Endothelial cell (in vitro differentiated cells): Measurements from ENCODE around the gene STAT4. TPM values are rescaled to one million over a fixed set of nuclear protein-coding genes. Genes with fewer than 3 reads are reported as not detected.

Experiments
- DNase-seq: peaks from one replicate; pipeline ENCODE4 v3.0.0; 2021; ENCODE audit warnings: low spot score
- H3K27ac Mint-ChIP-seq: one replicate; pipeline ENCODE4 v1.8.0; 2021; ENCODE audit warnings: mixed read lengths, inconsistent platforms; ENCODE audit not compliant: unreplicated experiment
- H3K27me3 Mint-ChIP-seq: one replicate; pipeline ENCODE4 v1.8.0; 2021; ENCODE audit warnings: mild to moderate bottlenecking, moderate library complexity, mixed read lengths, inconsistent platforms; ENCODE audit not compliant: unreplicated experiment
- H3K36me3 Mint-ChIP-seq: one replicate; pipeline ENCODE4 v1.8.0; 2021; ENCODE audit warnings: mild to moderate bottlenecking, low read depth, mixed read lengths, inconsistent platforms; ENCODE audit not compliant: unreplicated experiment
- H3K4me1 Mint-ChIP-seq: one replicate; pipeline ENCODE4 v1.8.0; 2021; ENCODE audit warnings: mild to moderate bottlenecking, mixed read lengths, inconsistent platforms; ENCODE audit not compliant: unreplicated experiment
- H3K4me3 Mint-ChIP-seq: one replicate; pipeline ENCODE4 v1.8.0; 2021; ENCODE audit warnings: mild to moderate bottlenecking, mixed read lengths, inconsistent platforms; ENCODE audit not compliant: unreplicated experiment
- H3K9me3 Mint-ChIP-seq: one replicate; pipeline ENCODE4 v1.8.0; 2021; ENCODE audit warnings: mixed read lengths, inconsistent platforms; ENCODE audit not compliant: unreplicated experiment
- total RNA-seq: library from RNA; stranded (reverse); fragmentation: NEBNext Ultra II Directional; extraction: Animal tissue kit (Norgen Biotek cat#: 25700); gene quantifications from one replicate; pipeline ENCODE4 v1.2.1, GENCODE V29; 2021; ENCODE audit not compliant: unreplicated experiment
- TF ChIP-seq, protein P1 (sequence below): fragments of 200-600 bp; sonication (generic); IDR thresholded peaks from one replicate; pipeline ENCODE4 v1.5.0; 2021; ENCODE audit warnings: antibody characterized with exemption; ENCODE audit not compliant: unreplicated experiment

STAT4 gene
- total RNA-seq, 1 donor from 2014 or later, result 1.1 TPM

DNA sequence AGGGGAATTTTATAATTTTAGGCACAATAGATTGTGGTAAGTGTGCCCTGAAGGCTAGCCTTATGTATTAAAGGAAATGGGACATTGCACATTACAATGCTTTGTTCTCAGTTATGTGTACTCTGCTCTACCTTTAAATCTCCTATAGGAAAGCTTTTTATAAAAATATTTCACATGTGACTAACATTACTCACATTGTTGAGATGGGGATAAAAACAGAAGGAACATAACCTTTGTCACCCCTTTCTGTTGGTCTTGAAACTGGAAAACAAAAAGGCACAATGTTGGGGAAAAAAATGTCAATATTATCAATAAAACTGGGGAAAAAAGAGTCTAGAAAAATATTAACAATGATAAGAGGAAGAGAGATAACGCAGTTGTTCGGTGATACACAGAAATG lies 119.5 kb downstream of the STAT4 start:
- no peak overlapping the region for H3K27ac Mint-ChIP-seq
- DNase-seq, result no peak

GRCh38 chr2:191030521-191031154 lies 120.2 kb downstream of the STAT4 start:
- DNase-seq, result peak; percentile 27

More for the DNA sequence above, 119.5 kb downstream of the STAT4 start:
- Mint-ChIP-seq H3K27me3 (no peaks in the 10 kb centered on the region), H3K4me1 (peaks cover 9% of the 10 kb centered on the region), H3K9me3 (no peaks in the 10 kb centered on the region), H3K36me3 (no peaks in the 10 kb centered on the region), H3K4me3 (no peak overlapping the region)
- TF ChIP-seq, protein P1, sequence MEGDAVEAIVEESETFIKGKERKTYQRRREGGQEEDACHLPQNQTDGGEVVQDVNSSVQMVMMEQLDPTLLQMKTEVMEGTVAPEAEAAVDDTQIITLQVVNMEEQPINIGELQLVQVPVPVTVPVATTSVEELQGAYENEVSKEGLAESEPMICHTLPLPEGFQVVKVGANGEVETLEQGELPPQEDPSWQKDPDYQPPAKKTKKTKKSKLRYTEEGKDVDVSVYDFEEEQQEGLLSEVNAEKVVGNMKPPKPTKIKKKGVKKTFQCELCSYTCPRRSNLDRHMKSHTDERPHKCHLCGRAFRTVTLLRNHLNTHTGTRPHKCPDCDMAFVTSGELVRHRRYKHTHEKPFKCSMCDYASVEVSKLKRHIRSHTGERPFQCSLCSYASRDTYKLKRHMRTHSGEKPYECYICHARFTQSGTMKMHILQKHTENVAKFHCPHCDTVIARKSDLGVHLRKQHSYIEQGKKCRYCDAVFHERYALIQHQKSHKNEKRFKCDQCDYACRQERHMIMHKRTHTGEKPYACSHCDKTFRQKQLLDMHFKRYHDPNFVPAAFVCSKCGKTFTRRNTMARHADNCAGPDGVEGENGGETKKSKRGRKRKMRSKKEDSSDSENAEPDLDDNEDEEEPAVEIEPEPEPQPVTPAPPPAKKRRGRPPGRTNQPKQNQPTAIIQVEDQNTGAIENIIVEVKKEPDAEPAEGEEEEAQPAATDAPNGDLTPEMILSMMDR, result no peak

GRCh38 chr2:191029280-191029950 lies 121.4 kb downstream of the STAT4 start:
- H3K4me3 Mint-ChIP-seq, result no peak overlapping the region
- H3K27me3 Mint-ChIP-seq, result no peaks in the 10 kb centered on the region
- no peak overlapping the region for H3K27ac Mint-ChIP-seq
- H3K9me3 Mint-ChIP-seq, result no peaks in the 10 kb centered on the region
- TF ChIP-seq, protein P1, result no peak
- peaks cover 9% of the 10 kb centered on the region for H3K4me1 Mint-ChIP-seq
- H3K36me3 Mint-ChIP-seq, result no peaks in the 10 kb centered on the region
- no peak for DNase-seq

More at GRCh38 chr2:191030521-191031154, 120.2 kb downstream of the STAT4 start:
- H3K4me3 Mint-ChIP-seq, result no peak overlapping the region
- no peaks in the 10 kb centered on the region for H3K27me3 Mint-ChIP-seq
- H3K4me1 Mint-ChIP-seq, result peaks cover 9% of the 10 kb centered on the region
- H3K9me3 Mint-ChIP-seq, result no peaks in the 10 kb centered on the region
- TF ChIP-seq, protein P1, result peak; percentile 66
- H3K36me3 Mint-ChIP-seq, result no peaks in the 10 kb centered on the region
- no peak overlapping the region for H3K27ac Mint-ChIP-seq

DNA sequence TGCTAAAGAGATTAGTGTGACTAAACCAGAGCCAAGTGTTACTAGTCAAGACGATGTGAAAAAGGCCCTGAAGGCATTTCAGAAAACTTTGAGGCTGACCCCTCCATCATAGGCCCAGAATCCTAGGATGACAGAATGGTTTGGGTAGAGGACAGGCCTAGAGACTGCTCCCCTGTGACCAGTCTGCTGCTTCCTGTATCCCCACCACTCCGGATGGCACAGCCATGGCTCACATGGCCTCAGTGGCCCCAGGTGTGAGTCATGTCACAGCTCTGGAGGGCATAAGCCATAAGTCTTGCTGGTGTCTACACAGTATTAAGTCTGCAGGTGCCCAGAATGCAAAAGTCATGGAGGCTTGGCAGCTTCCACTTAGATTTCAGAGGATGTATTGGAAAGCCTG lies 124.4 kb downstream of the STAT4 start:
- TF ChIP-seq, protein P1, result no peak
- Mint-ChIP-seq H3K4me1 (peaks cover 3% of the 10 kb centered on the region), H3K27me3 (no peaks in the 10 kb centered on the region), H3K27ac (no peak overlapping the region), H3K9me3 (no peaks in the 10 kb centered on the region), H3K4me3 (no peak overlapping the region), H3K36me3 (no peaks in the 10 kb centered on the region)
- no peak for DNase-seq

- no peaks in the 10 kb centered on the region for H3K9me3 Mint-ChIP-seq
- no peaks in the 10 kb centered on the region for H3K36me3 Mint-ChIP-seq
- no peaks in the 10 kb centered on the region for H3K27me3 Mint-ChIP-seq
- H3K27ac Mint-ChIP-seq, result no peak overlapping the region
- no peak for DNase-seq
- H3K4me3 Mint-ChIP-seq, result no peak overlapping the region
- H3K4me1 Mint-ChIP-seq, result no peaks in the 10 kb centered on the region
- TF ChIP-seq, protein P1, result no peak
Measured at GRCh38 chr2:191025135-191025534, 125.7 kb downstream of the STAT4 start.
